OCI-LY1 (cell line): Measurements from ENCODE around the gene STARD9.
A peak's percentile ranks its signal among the peaks of the same experiment; 100 is the strongest.

Experiments used
- H2AFZ ChIP-seq: fragments of 200-600 bp; sonication (generic), shearing (Covaris generic); 2 replicates; pipeline ENCODE4 v1.6.0; 2014; ENCODE audit warnings: antibody characterized with exemption, mild to moderate bottlenecking, low read length
- H3F3A ChIP-seq: fragments of 200-600 bp; sonication (generic), shearing (Covaris generic); 2 replicates; pipeline ENCODE4 v1.6.0; 2014; ENCODE audit warnings: mild to moderate bottlenecking, antibody characterized with exemption, low read length, moderate library complexity; ENCODE audit not compliant: insufficient read depth
- H3K27ac ChIP-seq: fragments of 200-600 bp; sonication (generic); 2 replicates; pipeline ENCODE4 v1.5.1; 2014; ENCODE audit warnings: low read length, mixed run types, mild to moderate bottlenecking, low read depth; ENCODE audit not compliant: poor library complexity, severe bottlenecking
- H3K27me3 ChIP-seq: fragments of 200-600 bp; sonication (generic); 2 replicates; pipeline ENCODE4 v1.6.0; 2014; ENCODE audit warnings: antibody characterized with exemption, mild to moderate bottlenecking, low read length, moderate library complexity; ENCODE audit not compliant: insufficient read depth
- H3K36me3 ChIP-seq: fragments of 200-600 bp; sonication (generic); 2 replicates; pipeline ENCODE4 v1.6.1; 2014; ENCODE audit warnings: mild to moderate bottlenecking, antibody characterized with exemption, low read length, moderate library complexity, mixed read lengths; ENCODE audit not compliant: insufficient read depth
- H3K4me1 ChIP-seq: fragments of 200-600 bp; sonication (generic); 2 replicates; pipeline ENCODE4 v1.5.1; 2014; ENCODE audit warnings: mild to moderate bottlenecking, low read length, moderate library complexity; ENCODE audit not compliant: insufficient read depth, severe bottlenecking
- H3K4me2 ChIP-seq: fragments of 200-600 bp; sonication (generic), shearing (Covaris generic); 2 replicates; pipeline ENCODE4 v1.6.1; 2014; ENCODE audit warnings: low read length
- H3K4me3 ChIP-seq: fragments of 200-600 bp; sonication (generic); 2 replicates; pipeline ENCODE4 v1.5.1; 2014; ENCODE audit warnings: low read length, low read depth, mild to moderate bottlenecking, mixed read lengths; ENCODE audit not compliant: poor library complexity, severe bottlenecking
- H3K79me2 ChIP-seq: fragments of 200-600 bp; shearing (Covaris generic); 2 replicates; pipeline ENCODE4 v1.6.1; 2016; ENCODE audit warnings: mixed run types, low read length, mixed read lengths; ENCODE audit not compliant: insufficient read depth
- H3K9ac ChIP-seq: fragments of 200-600 bp; sonication (generic), shearing (Covaris generic); 2 replicates; pipeline ENCODE4 v1.6.1; 2014; ENCODE audit warnings: mild to moderate bottlenecking, low read length, mixed read lengths
- H3K9me2 ChIP-seq: fragments of 200-600 bp; sonication (generic), shearing (Covaris generic); 2 replicates; pipeline ENCODE4 v1.6.1; 2014; ENCODE audit warnings: low read depth, mild to moderate bottlenecking, low read length, mixed read lengths
- H3K9me3 ChIP-seq: fragments of 200-600 bp; shearing (Covaris generic); 2 replicates; pipeline ENCODE4 v1.6.1; 2014; ENCODE audit warnings: low read length, mixed read lengths
- H4K20me1 ChIP-seq: fragments of 200-600 bp; sonication (generic), shearing (Covaris generic); 2 replicates; pipeline ENCODE4 v1.6.0; 2016; ENCODE audit warnings: mild to moderate bottlenecking, low read length; ENCODE audit not compliant: insufficient read depth
- EZH2 ChIP-seq: fragments of 200-600 bp; sonication (generic), shearing (Covaris generic); IDR thresholded peaks from 2 replicates; pipeline ENCODE4 v1.8.0; 2017; ENCODE audit warnings: borderline replicate concordance, mixed run types, mild to moderate bottlenecking, antibody characterized with exemption, low read length, moderate library complexity, mixed read lengths
- TF ChIP-seq, protein P1 (sequence below): fragments of 200-600 bp; sonication (generic), shearing (Covaris generic); IDR thresholded peaks from 2 replicates; pipeline ENCODE4 v1.5.1; 2017; ENCODE audit warnings: mild to moderate bottlenecking, antibody characterized with exemption, low read length, moderate library complexity, mixed read lengths

The STARD9 gene

DNA sequence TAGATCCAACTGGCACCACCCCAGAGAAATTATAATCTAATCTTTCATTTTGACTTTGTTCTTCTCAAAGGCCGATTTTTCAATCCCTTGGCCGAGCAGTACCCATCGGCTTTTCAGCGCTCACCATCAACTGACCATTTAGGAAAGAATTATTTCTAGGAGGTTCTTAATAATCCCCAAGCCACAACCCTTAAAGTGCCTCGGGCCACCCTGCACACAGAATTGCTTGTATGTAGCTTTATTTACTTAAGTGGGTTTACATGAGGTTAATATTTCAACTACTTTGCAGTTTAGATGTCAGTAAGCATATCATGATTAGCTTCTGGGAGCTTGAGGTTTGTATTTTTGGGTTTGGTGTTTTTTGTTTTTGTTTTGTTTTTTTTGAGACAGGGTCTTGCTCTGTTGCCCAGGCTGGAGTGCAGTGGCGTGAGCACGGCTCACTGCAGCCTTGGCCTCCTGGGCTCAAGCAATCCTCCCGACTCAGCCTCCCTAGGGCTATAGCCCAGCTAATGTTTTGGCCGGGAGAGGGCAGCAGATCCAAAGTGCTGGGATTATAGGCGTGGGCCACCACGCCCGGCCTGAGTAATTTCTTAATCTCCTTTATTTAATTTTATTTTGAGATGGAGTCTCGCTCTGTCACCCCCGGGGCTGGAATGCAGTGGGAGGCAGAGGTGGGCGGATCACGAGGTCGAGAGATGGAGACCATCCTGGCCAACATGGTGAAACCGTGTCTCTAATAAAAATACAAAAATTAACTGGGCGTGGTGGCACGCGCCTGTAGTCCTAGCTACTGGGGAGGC lies 162.3 kb downstream of the STARD9 start:
- Histone ChIP-seq H3K4me1 (peaks cover 25% of the 10 kb centered on the region), H2AFZ (0 out of 2 replicates have a peak overlapping the region, but pooled peaks have one; percentile 60), H3K36me3 (peaks cover 21% of the 10 kb centered on the region; the same call in 1 of the 2 replicates), H3K79me2 (no peaks in the 10 kb centered on the region), H3K9me2 (no peaks in the 10 kb centered on the region), H3K4me3 (peak overlapping the region; percentile 92), H3K9ac (peak overlapping the region; percentile 85), H3K4me2 (peak overlapping the region; percentile 91), H3K27ac (peak overlapping the region; percentile 72), H3F3A (no peaks in the 10 kb centered on the region), H3K9me3 (no peaks in the 10 kb centered on the region), H3K27me3 (no peaks in the 10 kb centered on the region), H4K20me1 (no peaks in the 10 kb centered on the region)
- no peak for TF ChIP-seq EZH2
- TF ChIP-seq, protein P1, sequence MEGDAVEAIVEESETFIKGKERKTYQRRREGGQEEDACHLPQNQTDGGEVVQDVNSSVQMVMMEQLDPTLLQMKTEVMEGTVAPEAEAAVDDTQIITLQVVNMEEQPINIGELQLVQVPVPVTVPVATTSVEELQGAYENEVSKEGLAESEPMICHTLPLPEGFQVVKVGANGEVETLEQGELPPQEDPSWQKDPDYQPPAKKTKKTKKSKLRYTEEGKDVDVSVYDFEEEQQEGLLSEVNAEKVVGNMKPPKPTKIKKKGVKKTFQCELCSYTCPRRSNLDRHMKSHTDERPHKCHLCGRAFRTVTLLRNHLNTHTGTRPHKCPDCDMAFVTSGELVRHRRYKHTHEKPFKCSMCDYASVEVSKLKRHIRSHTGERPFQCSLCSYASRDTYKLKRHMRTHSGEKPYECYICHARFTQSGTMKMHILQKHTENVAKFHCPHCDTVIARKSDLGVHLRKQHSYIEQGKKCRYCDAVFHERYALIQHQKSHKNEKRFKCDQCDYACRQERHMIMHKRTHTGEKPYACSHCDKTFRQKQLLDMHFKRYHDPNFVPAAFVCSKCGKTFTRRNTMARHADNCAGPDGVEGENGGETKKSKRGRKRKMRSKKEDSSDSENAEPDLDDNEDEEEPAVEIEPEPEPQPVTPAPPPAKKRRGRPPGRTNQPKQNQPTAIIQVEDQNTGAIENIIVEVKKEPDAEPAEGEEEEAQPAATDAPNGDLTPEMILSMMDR, result peak; percentile 52

DNA sequence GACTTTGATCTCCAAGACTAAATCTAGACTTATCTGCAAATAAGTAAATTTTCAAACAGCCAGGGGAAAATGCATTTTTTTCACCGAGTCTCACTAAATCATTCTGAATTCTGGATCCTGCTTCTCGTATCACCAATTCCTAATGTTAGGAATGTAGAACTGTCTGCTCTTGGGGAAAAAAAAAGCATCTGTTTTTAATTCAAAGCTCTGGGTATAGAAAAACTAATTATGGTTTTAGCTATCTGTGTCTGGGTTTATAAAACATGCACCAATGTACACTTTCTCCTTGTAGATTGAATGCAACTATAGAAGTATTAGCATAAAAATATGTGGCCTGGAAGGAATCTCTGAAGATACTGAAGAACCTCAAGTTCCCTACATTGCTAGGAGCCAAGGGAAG lies 166.3 kb downstream of the STARD9 start:
- H3K79me2 ChIP-seq, result no peaks in the 10 kb centered on the region
- TF ChIP-seq, protein P1, result no peak
- TF ChIP-seq EZH2, result no peak
- H3K4me2 ChIP-seq, result no peak overlapping the region

DNA sequence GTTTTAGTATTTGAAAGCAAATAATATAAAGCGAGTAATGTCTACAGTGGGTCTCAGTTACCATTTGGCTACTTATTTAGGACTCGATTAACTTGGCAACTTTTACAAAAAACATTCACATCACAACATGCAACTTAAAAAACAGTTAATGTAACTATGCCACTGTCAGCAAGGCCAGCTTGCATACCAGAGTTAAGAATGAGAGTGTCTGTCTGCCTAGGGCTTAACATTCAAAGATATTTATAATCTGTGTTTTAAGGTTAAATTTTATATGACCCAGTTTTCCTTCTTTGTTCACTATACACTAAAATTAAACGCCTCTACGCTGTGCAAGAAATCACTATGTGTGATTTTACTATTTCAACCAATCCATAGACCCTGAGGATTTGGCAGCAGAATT lies 166.7 kb downstream of the STARD9 start:
- H3K4me2 ChIP-seq, result no peak overlapping the region
- H3K4me3 ChIP-seq, result no peak overlapping the region
- no peaks in the 10 kb centered on the region for H3K79me2 ChIP-seq
- no peaks in the 10 kb centered on the region for H4K20me1 ChIP-seq
- H3K9me3 ChIP-seq, result no peaks in the 10 kb centered on the region
- peaks cover 4% of the 10 kb centered on the region; the same call in 1 of the 2 replicates for H3K36me3 ChIP-seq
- TF ChIP-seq, protein P1, result no peak
- TF ChIP-seq EZH2, result no peak
- H3F3A ChIP-seq, result no peaks in the 10 kb centered on the region
- H2AFZ ChIP-seq, result no peak overlapping the region
- no peaks in the 10 kb centered on the region for H3K27me3 ChIP-seq
- no peak overlapping the region for H3K9ac ChIP-seq
- H3K9me2 ChIP-seq, result no peaks in the 10 kb centered on the region
- no peak overlapping the region for H3K27ac ChIP-seq
- peaks cover 6% of the 10 kb centered on the region for H3K4me1 ChIP-seq

More for the DNA sequence above, 166.3 kb downstream of the STARD9 start:
- H3K9ac ChIP-seq, result no peak overlapping the region
- no peaks in the 10 kb centered on the region for H3K9me2 ChIP-seq
- no peaks in the 10 kb centered on the region for H3K27me3 ChIP-seq
- H3K4me3 ChIP-seq, result no peak overlapping the region
- H2AFZ ChIP-seq, result no peak overlapping the region
- H3K4me1 ChIP-seq, result peaks cover 6% of the 10 kb centered on the region
- H3K9me3 ChIP-seq, result no peaks in the 10 kb centered on the region
- no peaks in the 10 kb centered on the region for H3F3A ChIP-seq
- peaks cover 4% of the 10 kb centered on the region; the same call in 1 of the 2 replicates for H3K36me3 ChIP-seq
- no peak overlapping the region for H3K27ac ChIP-seq
- H4K20me1 ChIP-seq, result no peaks in the 10 kb centered on the region
